OCI-LY3 (cell line): Measurements from ENCODE around the gene SLC6A4.

Source experiments
- EZH2phosphoT487 ChIP-seq: fragments of 200-600 bp; shearing (Covaris generic); IDR thresholded peaks from 2 replicates; pipeline ENCODE4 v1.6.1; 2018; ENCODE audit warnings: antibody characterized with exemption, mixed run types, low read depth
- TF ChIP-seq, protein P1 (sequence below): fragments of 200-600, 300-600 bp; sonication (generic); IDR thresholded peaks from 2 replicates; pipeline ENCODE4 v1.5.1; 2014; ENCODE audit warnings: antibody characterized with exemption, low read length, low read depth

DNA sequence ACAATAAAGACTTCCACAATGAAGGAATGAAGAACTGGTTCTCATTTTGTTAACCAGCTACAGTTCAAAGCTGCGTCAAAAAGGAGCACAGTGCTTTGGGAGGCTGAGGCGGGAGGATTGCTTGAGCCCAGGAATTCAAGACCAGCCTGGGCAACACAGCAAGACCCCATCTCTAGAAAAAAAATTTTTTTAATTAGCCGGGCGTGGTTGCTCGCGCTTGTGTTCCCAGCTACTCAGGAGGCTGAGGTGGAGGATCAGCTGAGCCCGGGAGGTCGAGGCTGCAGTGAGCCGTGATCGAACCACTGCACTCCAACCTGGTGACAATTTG, 764 bp upstream of the SLC6A4 start:
- TF ChIP-seq, protein P1, sequence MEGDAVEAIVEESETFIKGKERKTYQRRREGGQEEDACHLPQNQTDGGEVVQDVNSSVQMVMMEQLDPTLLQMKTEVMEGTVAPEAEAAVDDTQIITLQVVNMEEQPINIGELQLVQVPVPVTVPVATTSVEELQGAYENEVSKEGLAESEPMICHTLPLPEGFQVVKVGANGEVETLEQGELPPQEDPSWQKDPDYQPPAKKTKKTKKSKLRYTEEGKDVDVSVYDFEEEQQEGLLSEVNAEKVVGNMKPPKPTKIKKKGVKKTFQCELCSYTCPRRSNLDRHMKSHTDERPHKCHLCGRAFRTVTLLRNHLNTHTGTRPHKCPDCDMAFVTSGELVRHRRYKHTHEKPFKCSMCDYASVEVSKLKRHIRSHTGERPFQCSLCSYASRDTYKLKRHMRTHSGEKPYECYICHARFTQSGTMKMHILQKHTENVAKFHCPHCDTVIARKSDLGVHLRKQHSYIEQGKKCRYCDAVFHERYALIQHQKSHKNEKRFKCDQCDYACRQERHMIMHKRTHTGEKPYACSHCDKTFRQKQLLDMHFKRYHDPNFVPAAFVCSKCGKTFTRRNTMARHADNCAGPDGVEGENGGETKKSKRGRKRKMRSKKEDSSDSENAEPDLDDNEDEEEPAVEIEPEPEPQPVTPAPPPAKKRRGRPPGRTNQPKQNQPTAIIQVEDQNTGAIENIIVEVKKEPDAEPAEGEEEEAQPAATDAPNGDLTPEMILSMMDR = no peak
- no peak for TF ChIP-seq EZH2phosphoT487
